ENCODE results near the gene RFXANK.

- TF ChIP-seq CTCF (IDR thresholded peaks at IDR 0.05; ENCODE audit: insufficient read depth, low read depth, low read length) (no peak), EZH2 (IDR thresholded peaks at IDR 0.05; ENCODE audit: insufficient read depth, low read length) (no peak)
Measured at GRCh38 chr19:19191768-19192077, 335 bp upstream of the RFXANK start.

Data from astrocyte (in vitro differentiated cells and primary cell).